Adrenal gland (tissue), 5 donors: ENCODE measurements around the gene SLC44A2.

ENCODE experiments used
- CTCF ChIP-seq, 6 experiments: fragments of 450-650 bp in 4 of 6; fragments of 200-600 bp in 2 of 6; sonication (generic) in 1 of 6; IDR thresholded peaks; 1 replicate in 5 of 6; 2 replicates in 1 of 6; pipeline versions ENCODE4 v1.5.1 to v1.8.0; 2016 to 2021; ENCODE audit warnings: antibody characterized with exemption in 6 of 6, mild to moderate bottlenecking in 2 of 6, moderate library complexity in 1 of 6
- POLR2A ChIP-seq, 2 donors: fragments of 450-650 bp; IDR thresholded peaks; one replicate each; pipeline ENCODE4 v1.6.1; 2017; ENCODE audit warnings: antibody characterized with exemption in 2 of 2, mild to moderate bottlenecking in 2 of 2, moderate library complexity in 1 of 2
- donor health status: DM: no; HTN: no; CAD: no.

DNA sequence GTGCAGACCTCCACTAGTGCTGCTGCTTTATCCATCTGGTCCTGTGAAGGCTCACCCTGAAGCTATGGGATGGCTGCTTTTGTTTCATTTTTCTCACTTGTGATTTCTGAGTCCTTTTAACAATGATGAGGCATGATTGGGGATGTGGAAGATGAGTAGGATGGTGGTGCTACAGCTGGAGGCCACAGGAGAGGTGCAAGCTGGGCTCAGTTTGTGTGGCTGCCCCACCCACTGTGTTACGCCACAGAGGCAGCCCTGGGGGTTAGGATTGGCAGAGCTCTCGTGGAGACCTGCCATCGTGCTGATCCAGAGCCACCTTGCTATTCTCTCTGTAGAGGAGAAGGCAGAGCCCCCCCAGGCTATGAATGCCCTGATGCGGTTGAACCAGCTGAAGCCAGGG, 56.3 kb downstream of the SLC44A2 start:
- no peak for TF ChIP-seq CTCF (IDR thresholded peaks at IDR 0.05)
- no peak for TF ChIP-seq POLR2A (IDR thresholded peaks at IDR 0.05)
